Heart left ventricle (tissue), 13 donors: ENCODE results near the gene MED12L.

Experiments
- CTCF ChIP-seq, 12 donors: fragments of 200-600 bp; sonication (generic) in 4 of 12; IDR thresholded peaks; one replicate each; pipeline versions ENCODE4 v1.5.0 to v1.8.0; 2018 to 2022; ENCODE audit warnings: antibody characterized with exemption in 12 of 12, mild to moderate bottlenecking in 5 of 12
- POLR2A ChIP-seq, 2 donors: fragments of 450-650 bp; IDR thresholded peaks; one replicate each; pipeline ENCODE4 v1.6.1; 2017; ENCODE audit warnings: antibody characterized with exemption in 2 of 2, mild to moderate bottlenecking in 2 of 2, moderate library complexity in 2 of 2
- donor health status: ischemic (EF 13 %, LVEDD 7.1; RV severe dilation, severe dysfunction).
- donor health status: DM: no; HTN: yes; CAD: no.
- donor health status: DM: no; HTN: no; CAD: no.
- donor health status: ischemic (EF 25% LVEDD 6.9; RV normal size, moderate dysfunction).
- donor health status: ischemic (EF 25% LVEDD 5.7; RV mildly dilated, moderate dysfunction).
- donor health status: ischemic (EF 35%, LVEDD 5.7; RV mildly dilated, moderate dysfunction).
- donor health status: nonischemic (EF 11% LVEDD 7.7; RV severe dilation, severe dysfunction).
- donor health status: DM: yes; HTN: yes; CAD: no.
- donor health status: PGD.
- donor health status: ischemic (EF 29% LVEDD 5.4; RV normal size, mild dysfunction).
- donor health status: nonischemic (EF 23%, LVEDD 6.1; RV moderate dilation, normal function).

- no peak for TF ChIP-seq CTCF (IDR thresholded peaks at IDR 0.05)
- no peak for TF ChIP-seq POLR2A (IDR thresholded peaks at IDR 0.05)
These were observed 189.6 kb downstream of the MED12L start for GRCh38 chr3:151275091-151275490.
